Chondrocyte (in vitro differentiated cells): ENCODE data around the gene IFNA8. TPM values are rescaled to one million over a fixed set of nuclear protein-coding genes. Genes with fewer than 3 reads are reported as not detected.
A peak's percentile ranks its signal among the peaks of the same experiment; 100 is the strongest.

Experiments used
- DNase-seq: peaks from one replicate; pipeline ENCODE4 v3.0.0; 2021; ENCODE audit warnings: mixed read lengths, low spot score
- H3K27ac Mint-ChIP-seq: one replicate; pipeline ENCODE4 v1.8.0; 2021; ENCODE audit warnings: mild to moderate bottlenecking, moderate library complexity, mixed read lengths; ENCODE audit not compliant: unreplicated experiment
- H3K27me3 Mint-ChIP-seq: 2 replicates; pipeline ENCODE4 v1.8.0; 2021; ENCODE audit warnings: low read depth, mixed read lengths
- H3K36me3 Mint-ChIP-seq: 2 replicates; pipeline ENCODE4 v1.8.0; 2021; ENCODE audit warnings: low read depth, mixed read lengths
- H3K4me1 Mint-ChIP-seq: 2 replicates; pipeline ENCODE4 v1.8.0; 2021; ENCODE audit warnings: low read depth, mild to moderate bottlenecking, mixed read lengths
- H3K4me3 Mint-ChIP-seq: one replicate; pipeline ENCODE4 v1.8.0; 2021; ENCODE audit warnings: mild to moderate bottlenecking, moderate library complexity, mixed read lengths; ENCODE audit not compliant: unreplicated experiment
- H3K9me3 Mint-ChIP-seq: 2 replicates; pipeline ENCODE4 v1.8.0; 2021; ENCODE audit warnings: low read depth, mixed read lengths
- total RNA-seq: library from RNA; stranded (reverse); gene quantifications from 3 replicates; pipeline ENCODE4 v1.2.1, GENCODE V29; 2021
- TF ChIP-seq, protein P1 (sequence below): fragments of 200-600 bp; sonication (generic); IDR thresholded peaks from 2 replicates; pipeline ENCODE4 v1.5.0; 2021; ENCODE audit warnings: antibody characterized with exemption, mild to moderate bottlenecking, moderate library complexity

The IFNA8 gene
- total RNA-seq, 1 donor from 2014 or later = not detected

DNA sequence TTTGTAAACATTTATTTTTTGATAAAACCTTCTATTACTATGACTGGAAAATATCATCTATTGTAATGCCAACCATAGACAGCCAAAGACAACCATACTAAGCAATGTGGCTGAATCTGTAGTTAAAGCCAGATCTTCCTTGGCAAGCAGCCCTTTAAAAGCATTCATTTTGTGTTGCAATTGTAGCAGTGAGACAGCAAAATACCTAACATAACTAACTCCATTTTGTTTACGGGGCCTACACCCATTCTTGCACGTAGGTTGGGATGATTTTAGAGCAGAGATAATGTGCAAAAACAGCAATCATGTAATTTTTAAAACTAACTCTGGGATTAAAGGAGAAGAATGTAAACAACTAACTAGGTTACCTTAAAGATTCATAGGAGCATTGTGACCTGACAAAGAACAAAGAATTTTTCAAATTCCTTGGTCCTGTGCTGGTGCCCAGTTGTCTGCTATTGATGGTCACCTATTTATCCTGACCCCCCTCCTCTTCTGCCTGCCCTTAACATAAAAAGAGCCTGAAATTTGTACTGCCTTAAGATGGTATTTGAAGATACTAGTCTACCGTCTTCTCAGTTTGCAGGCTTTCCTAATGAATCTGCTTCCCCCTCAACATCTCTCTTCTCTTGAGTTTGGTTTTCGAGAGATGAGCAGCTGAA lies 41.9 kb downstream of the IFNA8 start:
- TF ChIP-seq, protein P1, sequence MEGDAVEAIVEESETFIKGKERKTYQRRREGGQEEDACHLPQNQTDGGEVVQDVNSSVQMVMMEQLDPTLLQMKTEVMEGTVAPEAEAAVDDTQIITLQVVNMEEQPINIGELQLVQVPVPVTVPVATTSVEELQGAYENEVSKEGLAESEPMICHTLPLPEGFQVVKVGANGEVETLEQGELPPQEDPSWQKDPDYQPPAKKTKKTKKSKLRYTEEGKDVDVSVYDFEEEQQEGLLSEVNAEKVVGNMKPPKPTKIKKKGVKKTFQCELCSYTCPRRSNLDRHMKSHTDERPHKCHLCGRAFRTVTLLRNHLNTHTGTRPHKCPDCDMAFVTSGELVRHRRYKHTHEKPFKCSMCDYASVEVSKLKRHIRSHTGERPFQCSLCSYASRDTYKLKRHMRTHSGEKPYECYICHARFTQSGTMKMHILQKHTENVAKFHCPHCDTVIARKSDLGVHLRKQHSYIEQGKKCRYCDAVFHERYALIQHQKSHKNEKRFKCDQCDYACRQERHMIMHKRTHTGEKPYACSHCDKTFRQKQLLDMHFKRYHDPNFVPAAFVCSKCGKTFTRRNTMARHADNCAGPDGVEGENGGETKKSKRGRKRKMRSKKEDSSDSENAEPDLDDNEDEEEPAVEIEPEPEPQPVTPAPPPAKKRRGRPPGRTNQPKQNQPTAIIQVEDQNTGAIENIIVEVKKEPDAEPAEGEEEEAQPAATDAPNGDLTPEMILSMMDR = no peak
- H3K36me3 Mint-ChIP-seq = no peaks in the 10 kb centered on the region
- no peaks in the 10 kb centered on the region for H3K9me3 Mint-ChIP-seq
- DNase-seq = no peak
- H3K4me3 Mint-ChIP-seq = no peak overlapping the region
- no peak overlapping the region for H3K27ac Mint-ChIP-seq
- peaks cover 40% of the 10 kb centered on the region for H3K27me3 Mint-ChIP-seq
- no peaks in the 10 kb centered on the region for H3K4me1 Mint-ChIP-seq

DNA sequence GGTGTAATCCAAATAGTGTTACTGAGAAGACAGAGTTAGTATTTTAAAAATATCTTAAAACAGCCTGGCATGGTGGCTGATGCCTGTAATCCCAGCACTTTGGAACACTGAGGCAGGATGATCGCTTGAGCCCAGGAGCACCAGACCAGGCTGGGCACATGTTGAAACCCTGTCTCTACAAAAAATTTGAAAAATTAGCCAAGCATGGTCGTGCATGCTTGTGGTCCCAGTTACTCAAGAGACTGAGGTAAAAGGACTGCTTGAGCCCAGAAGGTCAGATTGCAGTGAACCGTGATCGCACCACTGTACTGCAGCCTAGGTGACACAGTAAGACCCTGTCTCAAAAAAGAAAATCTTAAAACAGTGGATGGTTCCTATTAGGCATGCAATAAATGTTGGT lies 43.8 kb downstream of the IFNA8 start:
- Mint-ChIP-seq H3K4me3 (no peak overlapping the region), H3K27me3 (peaks cover 43% of the 10 kb centered on the region), H3K27ac (no peak overlapping the region), H3K9me3 (no peaks in the 10 kb centered on the region), H3K36me3 (no peaks in the 10 kb centered on the region), H3K4me1 (no peaks in the 10 kb centered on the region)
- TF ChIP-seq, protein P1 = no peak
- DNase-seq = no peak

GRCh38 chr9:21454149-21454548 lies 45.2 kb downstream of the IFNA8 start:
- Mint-ChIP-seq H3K4me3 (no peak overlapping the region), H3K4me1 (no peaks in the 10 kb centered on the region), H3K36me3 (no peaks in the 10 kb centered on the region), H3K27ac (no peak overlapping the region), H3K27me3 (peaks cover 36% of the 10 kb centered on the region), H3K9me3 (peaks cover 6% of the 10 kb centered on the region)
- TF ChIP-seq, protein P1 = no peak
- DNase-seq = no peak

- Mint-ChIP-seq H3K27ac (no peak overlapping the region), H3K4me3 (no peak overlapping the region), H3K36me3 (no peaks in the 10 kb centered on the region), H3K4me1 (no peaks in the 10 kb centered on the region), H3K27me3 (peaks cover 34% of the 10 kb centered on the region), H3K9me3 (peaks cover 6% of the 10 kb centered on the region)
- no peak for DNase-seq
- TF ChIP-seq, protein P1 = peak; percentile 76
Observed at GRCh38 chr9:21455320-21455719, 46.4 kb downstream of the IFNA8 start.

Other genes starting within 250 kb of the IFNA8 start
- not detected in 3 replicates for gene IFNA21, start 242.5 kb upstream of the IFNA8 start, total RNA-seq
- not detected in 3 replicates for gene IFNA4, start 221.5 kb upstream of the IFNA8 start, total RNA-seq
- gene IFNA7, start 206.9 kb upstream of the IFNA8 start, total RNA-seq = not detected in 3 replicates
- not detected in 3 replicates for gene IFNA10, start 202.0 kb upstream of the IFNA8 start, total RNA-seq
- not detected in 3 replicates for gene IFNA16, start 191.8 kb upstream of the IFNA8 start, total RNA-seq
- gene IFNA17, start 180.9 kb upstream of the IFNA8 start, total RNA-seq = not detected in 3 replicates
- gene IFNA14, start 169.1 kb upstream of the IFNA8 start, total RNA-seq = not detected in 3 replicates
- gene IFNA5, start 103.8 kb upstream of the IFNA8 start, total RNA-seq = not detected in 3 replicates
- gene KLHL9, start 73.7 kb upstream of the IFNA8 start, total RNA-seq = 27.6 to 32.6 TPM (median 28.9 TPM) in 3 replicates
- not detected in 3 replicates for gene IFNA6, start 58.2 kb upstream of the IFNA8 start, total RNA-seq
- not detected in 3 replicates for gene IFNA13, start 41.1 kb upstream of the IFNA8 start, total RNA-seq
- gene IFNA2, start 23.7 kb upstream of the IFNA8 start, total RNA-seq = not detected in 3 replicates
- gene IFNA1, start 31.3 kb downstream of the IFNA8 start, total RNA-seq = not detected in 3 replicates
- not detected in 3 replicates for gene IFNE, start 73.2 kb downstream of the IFNA8 start, total RNA-seq